Trophoblast cell (in vitro differentiated cells and primary cell): ENCODE measurements around the gene ADD2.

ENCODE experiments used
- DNase-seq, 2 donors: peaks; one replicate each; pipeline ENCODE4 v3.0.0-alpha.2; 2016
- H2AFZ ChIP-seq: 2 replicates; pipeline ENCODE4 v1.6.1; 2013; ENCODE audit warnings: low read length, moderate library complexity, mild to moderate bottlenecking; ENCODE audit not compliant: insufficient read depth, poor library complexity
- H2AK5ac ChIP-seq: 2 replicates; pipeline ENCODE4 v1.6.1; 2013; ENCODE audit warnings: mild to moderate bottlenecking, low read length
- H2BK120ac ChIP-seq: 2 replicates; pipeline ENCODE4 v1.6.1; 2013; ENCODE audit warnings: low read length, mild to moderate bottlenecking, moderate library complexity; ENCODE audit not compliant: insufficient read depth, poor library complexity
- H2BK12ac ChIP-seq: 2 replicates; pipeline ENCODE4 v1.6.1; 2013; ENCODE audit warnings: mild to moderate bottlenecking, low read length, moderate library complexity
- H2BK5ac ChIP-seq: 2 replicates; pipeline ENCODE4 v1.6.1; 2013; ENCODE audit warnings: low read length, low read depth, moderate library complexity, mild to moderate bottlenecking; ENCODE audit not compliant: poor library complexity
- H3K14ac ChIP-seq: 2 replicates; pipeline ENCODE4 v1.6.1; 2013; ENCODE audit warnings: mild to moderate bottlenecking, low read length
- H3K18ac ChIP-seq: 2 replicates; pipeline ENCODE4 v1.6.1; 2013; ENCODE audit warnings: mild to moderate bottlenecking, low read length
- H3K23ac ChIP-seq: 2 replicates; pipeline ENCODE4 v1.6.1; 2013; ENCODE audit warnings: low read length
- H3K27ac ChIP-seq: 2 replicates; pipeline ENCODE4 v1.5.1; 2013; ENCODE audit warnings: low read depth, mild to moderate bottlenecking, inconsistent platforms, low read length, moderate library complexity
- H3K27me3 ChIP-seq: 2 replicates; pipeline ENCODE4 v1.6.1; 2013; ENCODE audit warnings: inconsistent platforms, mild to moderate bottlenecking, low read length, moderate library complexity; ENCODE audit not compliant: insufficient read depth
- H3K36me3 ChIP-seq, 2 experiments: 1 replicate in 1 of 2; 2 replicates in 1 of 2; pipeline ENCODE4 v1.6.1; 2013; ENCODE audit warnings: low read length in 2 of 2, mild to moderate bottlenecking in 2 of 2, moderate library complexity in 1 of 2; ENCODE audit not compliant: insufficient read depth in 2 of 2, control insufficient read depth in 1 of 2
- H3K4ac ChIP-seq: 2 replicates; pipeline ENCODE4 v1.6.1; 2013; ENCODE audit warnings: low read depth, mild to moderate bottlenecking, low read length, moderate library complexity
- H3K4me1 ChIP-seq, 2 experiments: 1 replicate in 1 of 2; 2 replicates in 1 of 2; pipeline ENCODE4 v1.6.1; 2013; ENCODE audit warnings: low read length in 2 of 2, mild to moderate bottlenecking in 2 of 2, moderate library complexity in 1 of 2; ENCODE audit not compliant: insufficient read depth in 2 of 2, control insufficient read depth in 1 of 2
- H3K4me2 ChIP-seq: 2 replicates; pipeline ENCODE4 v1.6.1; 2013; ENCODE audit warnings: inconsistent platforms, mild to moderate bottlenecking, low read length, moderate library complexity
- H3K4me3 ChIP-seq: 2 replicates; pipeline ENCODE4 v1.5.1; 2013; ENCODE audit warnings: mild to moderate bottlenecking, low read depth, low read length, inconsistent platforms
- H3K79me1 ChIP-seq: one replicate; pipeline ENCODE4 v1.6.1; 2013; ENCODE audit warnings: low read length
- H3K79me2 ChIP-seq: 2 replicates; pipeline ENCODE4 v1.6.1; 2013; ENCODE audit warnings: low read length, mild to moderate bottlenecking; ENCODE audit not compliant: control insufficient read depth, insufficient read depth, poor library complexity
- H3K9ac ChIP-seq: 2 replicates; pipeline ENCODE4 v1.6.1; 2013; ENCODE audit warnings: mild to moderate bottlenecking, low read length
- H3K9me3 ChIP-seq: 2 replicates; pipeline ENCODE4 v1.6.1; 2013; ENCODE audit warnings: low read depth, mild to moderate bottlenecking, control low read depth, inconsistent platforms, low read length; ENCODE audit not compliant: insufficient read depth
- H4K12ac ChIP-seq: 2 replicates; pipeline ENCODE4 v1.6.1; 2013; ENCODE audit warnings: low read depth, mild to moderate bottlenecking, low read length, moderate library complexity
- H4K8ac ChIP-seq: 2 replicates; pipeline ENCODE4 v1.6.1; 2013; ENCODE audit warnings: low read depth, mild to moderate bottlenecking, low read length, moderate library complexity
- H4K91ac ChIP-seq: one replicate; pipeline ENCODE4 v1.6.1; 2013; ENCODE audit warnings: low read depth, mild to moderate bottlenecking, low read length, moderate library complexity
- WGBS: extraction: QIAGEN DNeasy Blood & Tissue Kit; methylation state at CpG from one replicate; pipeline ENCODE4 v1.1.7; 2013; ENCODE audit warnings: missing lambda C conversion rate; ENCODE audit not compliant: insufficient read length, insufficient coverage; ENCODE audit errors: extremely low coverage; 5-methylcytosine and 5-hydroxymethylcytosine counted together

The ADD2 gene

GRCh38 chr2:70639841-70640436 is 128.1 kb downstream of the ADD2 start:
- no peaks in the 10 kb centered on the region for H3K9me3 ChIP-seq
- no peak overlapping the region for H3K18ac ChIP-seq
- H2AFZ ChIP-seq = no peak overlapping the region
- H4K8ac ChIP-seq = no peak overlapping the region
- H2BK120ac ChIP-seq = no peak overlapping the region
- no peak overlapping the region for H2AK5ac ChIP-seq
- no peak overlapping the region for H3K4ac ChIP-seq
- H3K36me3 ChIP-seq = no peaks in the 10 kb centered on the region
- no peak overlapping the region for H2BK5ac ChIP-seq
- WGBS = no CpG with 5 or more reads among the region's 4 CpGs
- no peaks in the 10 kb centered on the region for H3K4me1 ChIP-seq
- no peak overlapping the region for H3K9ac ChIP-seq
- no peak overlapping the region for H3K14ac ChIP-seq
- H2BK12ac ChIP-seq = no peak overlapping the region
- H3K4me2 ChIP-seq = no peak overlapping the region
- H4K91ac ChIP-seq = no peak overlapping the region
- H4K12ac ChIP-seq = no peak overlapping the region
- H3K79me2 ChIP-seq = no peaks in the 10 kb centered on the region
- no peak overlapping the region for H3K27ac ChIP-seq
- H3K23ac ChIP-seq = no peak overlapping the region
- H3K4me3 ChIP-seq = no peak overlapping the region
- no peaks in the 10 kb centered on the region for H3K27me3 ChIP-seq
- H3K79me1 ChIP-seq = no peaks in the 10 kb centered on the region
- DNase-seq = no peak

- Histone ChIP-seq H4K8ac (no peak overlapping the region), H3K4me3 (no peak overlapping the region), H3K79me1 (no peaks in the 10 kb centered on the region), H3K4me1 (no peaks in the 10 kb centered on the region), H3K79me2 (no peaks in the 10 kb centered on the region), H3K36me3 (no peaks in the 10 kb centered on the region), H3K4ac (no peak overlapping the region), H3K9me3 (no peaks in the 10 kb centered on the region), H2AFZ (no peak overlapping the region), H3K18ac (no peak overlapping the region), H3K27me3 (no peaks in the 10 kb centered on the region), H2BK5ac (no peak overlapping the region), H4K12ac (no peak overlapping the region), H2BK12ac (no peak overlapping the region), H3K27ac (no peak overlapping the region), H3K14ac (no peak overlapping the region), H3K23ac (no peak overlapping the region), H3K4me2 (no peak overlapping the region), H3K9ac (no peak overlapping the region), H2BK120ac (no peak overlapping the region), H2AK5ac (no peak overlapping the region), H4K91ac (no peak overlapping the region)
- WGBS = no CpG with 5 or more reads among the region's 2 CpGs
- no peak for DNase-seq
These were observed 129.4 kb downstream of the ADD2 start for GRCh38 chr2:70638561-70638960.

- Histone ChIP-seq H2AK5ac (no peak overlapping the region), H3K4me3 (no peak overlapping the region), H3K36me3 (no peaks in the 10 kb centered on the region), H3K27me3 (no peaks in the 10 kb centered on the region), H4K12ac (no peak overlapping the region), H3K4ac (no peak overlapping the region), H3K18ac (no peak overlapping the region), H3K79me1 (no peaks in the 10 kb centered on the region), H3K14ac (no peak overlapping the region), H3K4me2 (no peak overlapping the region), H2BK120ac (no peak overlapping the region), H2AFZ (no peak overlapping the region), H2BK12ac (no peak overlapping the region), H3K23ac (no peak overlapping the region), H4K91ac (no peak overlapping the region), H3K79me2 (no peaks in the 10 kb centered on the region), H3K9ac (no peak overlapping the region), H3K9me3 (no peaks in the 10 kb centered on the region), H2BK5ac (no peak overlapping the region), H4K8ac (no peak overlapping the region), H3K4me1 (no peaks in the 10 kb centered on the region), H3K27ac (no peak overlapping the region)
- WGBS = no CpG with 5 or more reads among the region's 1 CpG
- no peak for DNase-seq
These were observed 134.5 kb downstream of the ADD2 start for GRCh38 chr2:70633508-70633907.

- no peak for DNase-seq
- H2AK5ac ChIP-seq = no peak overlapping the region
- WGBS = no CpG with 5 or more reads among the region's 1 CpG
- H3K14ac ChIP-seq = no peak overlapping the region
- no peak overlapping the region for H3K4me2 ChIP-seq
- H2AFZ ChIP-seq = no peak overlapping the region
- H3K36me3 ChIP-seq = no peaks in the 10 kb centered on the region
- H3K9ac ChIP-seq = no peak overlapping the region
- no peak overlapping the region for H3K4ac ChIP-seq
- no peak overlapping the region for H4K8ac ChIP-seq
- no peak overlapping the region for H4K91ac ChIP-seq
- no peak overlapping the region for H4K12ac ChIP-seq
- no peak overlapping the region for H3K4me3 ChIP-seq
- no peak overlapping the region for H2BK120ac ChIP-seq
- no peak overlapping the region for H3K18ac ChIP-seq
- H3K79me1 ChIP-seq = no peaks in the 10 kb centered on the region
- H2BK5ac ChIP-seq = no peak overlapping the region
- H3K27me3 ChIP-seq = no peaks in the 10 kb centered on the region
- no peak overlapping the region for H3K27ac ChIP-seq
- H3K4me1 ChIP-seq = no peaks in the 10 kb centered on the region
- H3K9me3 ChIP-seq = no peaks in the 10 kb centered on the region
- H3K23ac ChIP-seq = no peak overlapping the region
- H3K79me2 ChIP-seq = no peaks in the 10 kb centered on the region
- H2BK12ac ChIP-seq = no peak overlapping the region
These were observed 135.0 kb downstream of the ADD2 start for GRCh38 chr2:70632966-70633365.
